ENCODE results near the gene NLE1. TPM values are rescaled to one million over a fixed set of nuclear protein-coding genes. Genes with fewer than 3 reads are reported as not detected.

Gene NLE1
- total and polyA plus RNA-seq, 2 donors (not counting 1 experiment from before 2014, with no cell fraction given), result 16.5 to 17.5 TPM

- H3K27ac ChIP-seq (ENCODE audit: low read length in 2 of 2), result no peak overlapping the region
- H3K9me3 ChIP-seq (ENCODE audit: control extremely low read depth in 1 of 3, control insufficient read depth in 2 of 3, insufficient read depth in 1 of 3, low read length in 2 of 3), result peaks cover 0 to 3% (median 0%) of the 10 kb centered on the region in 3 donors
- no peaks in the 10 kb centered on the region for H3K9me3 Mint-ChIP-seq (ENCODE audit: insufficient read depth)
- POLR2A ChIA-PET, result no interaction called here
- H2AFZ ChIP-seq (ENCODE audit: insufficient read depth, low read depth, low read length, poor library complexity, severe bottlenecking), result no peak overlapping the region
- H3K27ac Mint-ChIP-seq, result no peak overlapping the region
- no peaks in the 10 kb centered on the region for H3K4me1 ChIP-seq (ENCODE audit: control insufficient read depth in 2 of 2, insufficient read depth in 2 of 2, low read length in 2 of 2)
- no peaks in the 10 kb centered on the region for H3K4me1 Mint-ChIP-seq
- no peak overlapping the region for H3K4me3 ChIP-seq (ENCODE audit: control extremely low read depth in 1 of 5, extremely low read depth in 1 of 5, insufficient read depth in 1 of 5, low read depth in 2 of 5, low read length in 4 of 5)
- ATAC-seq (ENCODE audit: low read depth), result no peak
- no CpG with 5 or more reads among the region's 2 CpGs for WGBS (ENCODE audit: insufficient coverage)
- no peaks in the 10 kb centered on the region for H4K20me1 ChIP-seq (ENCODE audit: control insufficient read depth, insufficient read depth, low read length, poor library complexity, severe bottlenecking)
- H3K36me3 ChIP-seq (replicated peaks in 1 of 2; ENCODE audit: control extremely low read depth in 1 of 2, control insufficient read depth in 1 of 2, extremely low read depth in 1 of 2, insufficient read depth in 2 of 2, low read length in 1 of 2), result peaks cover 7 to 42% of the 10 kb centered on the region in 2 experiments
- no peaks in the 10 kb centered on the region for H3K27me3 ChIP-seq (replicated peaks in 1 of 4; ENCODE audit: control extremely low read depth in 1 of 4, control insufficient read depth in 3 of 4, insufficient read depth in 4 of 4, low read length in 3 of 4)
- TF ChIP-seq EZH2 (IDR thresholded peaks at IDR 0.05; ENCODE audit: borderline replicate concordance, insufficient read depth, low read depth, low read length, poor library complexity, severe bottlenecking), result no peak
- TF ChIP-seq, protein P1, sequence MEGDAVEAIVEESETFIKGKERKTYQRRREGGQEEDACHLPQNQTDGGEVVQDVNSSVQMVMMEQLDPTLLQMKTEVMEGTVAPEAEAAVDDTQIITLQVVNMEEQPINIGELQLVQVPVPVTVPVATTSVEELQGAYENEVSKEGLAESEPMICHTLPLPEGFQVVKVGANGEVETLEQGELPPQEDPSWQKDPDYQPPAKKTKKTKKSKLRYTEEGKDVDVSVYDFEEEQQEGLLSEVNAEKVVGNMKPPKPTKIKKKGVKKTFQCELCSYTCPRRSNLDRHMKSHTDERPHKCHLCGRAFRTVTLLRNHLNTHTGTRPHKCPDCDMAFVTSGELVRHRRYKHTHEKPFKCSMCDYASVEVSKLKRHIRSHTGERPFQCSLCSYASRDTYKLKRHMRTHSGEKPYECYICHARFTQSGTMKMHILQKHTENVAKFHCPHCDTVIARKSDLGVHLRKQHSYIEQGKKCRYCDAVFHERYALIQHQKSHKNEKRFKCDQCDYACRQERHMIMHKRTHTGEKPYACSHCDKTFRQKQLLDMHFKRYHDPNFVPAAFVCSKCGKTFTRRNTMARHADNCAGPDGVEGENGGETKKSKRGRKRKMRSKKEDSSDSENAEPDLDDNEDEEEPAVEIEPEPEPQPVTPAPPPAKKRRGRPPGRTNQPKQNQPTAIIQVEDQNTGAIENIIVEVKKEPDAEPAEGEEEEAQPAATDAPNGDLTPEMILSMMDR (IDR thresholded peaks at IDR 0.05), result no peak
- no peak overlapping the region for H3K4me3 Mint-ChIP-seq
- DNase-seq, result no peak
- H3K4me2 ChIP-seq (replicated peaks; ENCODE audit: low read depth, low read length, poor library complexity, severe bottlenecking), result no peak overlapping the region
- intact Hi-C loops (cut with micrococcal nuclease), result no loop called here
- H3K9ac ChIP-seq (ENCODE audit: low read length), result no peak overlapping the region
- CTCF ChIA-PET, result no interaction called here
- H3K27me3 Mint-ChIP-seq, result no peaks in the 10 kb centered on the region
- no peaks in the 10 kb centered on the region for H3K79me2 ChIP-seq (ENCODE audit: control insufficient read depth, insufficient read depth, low read length)
Observed at GRCh38 chr17:35101725-35102124, 40.4 kb downstream of the NLE1 start.

GRCh38 chr17:35101036-35101435 is 41.1 kb downstream of the NLE1 start:
- H2AFZ ChIP-seq (ENCODE audit: insufficient read depth, low read depth, low read length, poor library complexity, severe bottlenecking), result no peak overlapping the region
- POLR2A ChIA-PET, result no interaction called here
- H3K4me1 ChIP-seq (ENCODE audit: control insufficient read depth in 2 of 2, insufficient read depth in 2 of 2, low read length in 2 of 2), result no peaks in the 10 kb centered on the region
- DNase-seq (no peak), ATAC-seq (ENCODE audit: low read depth) (no peak)
- H3K4me2 ChIP-seq (replicated peaks; ENCODE audit: low read depth, low read length, poor library complexity, severe bottlenecking), result no peak overlapping the region
- H3K27ac ChIP-seq (ENCODE audit: low read length in 2 of 2), result no peak overlapping the region
- Mint-ChIP-seq H3K27me3 (no peaks in the 10 kb centered on the region), H3K4me1 (no peaks in the 10 kb centered on the region), H3K27ac (no peak overlapping the region), H3K4me3 (no peak overlapping the region), H3K9me3 (ENCODE audit: insufficient read depth) (no peaks in the 10 kb centered on the region)
- H3K36me3 ChIP-seq (replicated peaks in 1 of 2; ENCODE audit: control extremely low read depth in 1 of 2, control insufficient read depth in 1 of 2, extremely low read depth in 1 of 2, insufficient read depth in 2 of 2, low read length in 1 of 2), result peaks cover 5 to 36% of the 10 kb centered on the region in 2 experiments
- H3K9me3 ChIP-seq (ENCODE audit: control extremely low read depth in 1 of 3, control insufficient read depth in 2 of 3, insufficient read depth in 1 of 3, low read length in 2 of 3), result peaks cover 0 to under 1% (median 0%) of the 10 kb centered on the region in 3 donors
- intact Hi-C loops (cut with micrococcal nuclease), result no loop called here
- H3K79me2 ChIP-seq (ENCODE audit: control insufficient read depth, insufficient read depth, low read length), result no peaks in the 10 kb centered on the region
- CTCF ChIA-PET, result no interaction called here
- TF ChIP-seq, protein P1 (IDR thresholded peaks at IDR 0.05), result no peak
- TF ChIP-seq EZH2 (IDR thresholded peaks at IDR 0.05; ENCODE audit: borderline replicate concordance, insufficient read depth, low read depth, low read length, poor library complexity, severe bottlenecking), result no peak
- H3K9ac ChIP-seq (ENCODE audit: low read length), result no peak overlapping the region
- 97% methylated on average over 14 of the region's 14 CpGs for WGBS (ENCODE audit: insufficient coverage)
- no peaks in the 10 kb centered on the region for H4K20me1 ChIP-seq (ENCODE audit: control insufficient read depth, insufficient read depth, low read length, poor library complexity, severe bottlenecking)
- H3K4me3 ChIP-seq (ENCODE audit: control extremely low read depth in 1 of 5, extremely low read depth in 1 of 5, insufficient read depth in 1 of 5, low read depth in 2 of 5, low read length in 4 of 5), result no peak overlapping the region
- H3K27me3 ChIP-seq (replicated peaks in 1 of 4; ENCODE audit: control extremely low read depth in 1 of 4, control insufficient read depth in 3 of 4, insufficient read depth in 4 of 4, low read length in 3 of 4), result no peaks in the 10 kb centered on the region

All from B cell (primary cell).